WTC11 (cell line): ENCODE results near the gene KCNK18. TPM values are rescaled to one million over a fixed set of nuclear protein-coding genes. Genes with fewer than 3 reads are reported as not detected.

Experiments used
- ATAC-seq: fragments of 200-7000 bp; cut with Tn5 transposase; 2 replicates; pipeline ENCODE4 v1.10.0; 2021; ENCODE audit warnings: mild to moderate bottlenecking, moderate library complexity
- CTCF ChIA-PET: fragments of 300-600 bp; sonication (Branson Sonifier 250); formaldehyde crosslinking; loops from one replicate; lab custom pipeline; 2021; ENCODE audit warnings: antibody characterized with exemption; lab: Charles Lee
- POLR2A ChIA-PET: fragments of 350-600 bp; sonication (Branson Sonifier 250); formaldehyde crosslinking; loops from one replicate; lab custom pipeline; 2021; ENCODE audit warnings: antibody characterized with exemption; lab: Charles Lee
- DNase-seq: peaks from one replicate; pipeline ENCODE4 v3.0.0; 2021; ENCODE audit warnings: low spot score
- H3K27ac Mint-ChIP-seq: 2 replicates; pipeline ENCODE4 v1.8.0; 2021; ENCODE audit warnings: mixed read lengths
- H3K27me3 Mint-ChIP-seq: 2 replicates; pipeline ENCODE4 v1.8.0; 2021; ENCODE audit warnings: low read depth, mild to moderate bottlenecking, moderate library complexity, mixed read lengths
- H3K36me3 Mint-ChIP-seq: 2 replicates; pipeline ENCODE4 v1.8.0; 2021; ENCODE audit warnings: mixed read lengths
- H3K4me1 Mint-ChIP-seq: 2 replicates; pipeline ENCODE4 v1.8.0; 2022; ENCODE audit warnings: mixed read lengths
- H3K4me3 Mint-ChIP-seq: 2 replicates; pipeline ENCODE4 v1.8.0; 2021; ENCODE audit warnings: mild to moderate bottlenecking, moderate library complexity, mixed read lengths
- H3K9me3 Mint-ChIP-seq: 2 replicates; pipeline ENCODE4 v1.8.0; 2021; ENCODE audit warnings: mixed read lengths
- ATF1 ChIP-seq: sonication (generic); formaldehyde crosslinking; IDR thresholded peaks from 2 replicates; pipeline ENCODE4 v1.8.1; 2023; ENCODE audit warnings: mild to moderate bottlenecking, moderate library complexity, missing genetic modification reagents
- FOXK1 ChIP-seq: sonication (generic); formaldehyde crosslinking; IDR thresholded peaks from 2 replicates; pipeline ENCODE4 v1.8.0; 2022; ENCODE audit warnings: mild to moderate bottlenecking, moderate library complexity, missing genetic modification reagents
- ZBTB21 ChIP-seq: sonication (generic); formaldehyde crosslinking; IDR thresholded peaks from 2 replicates; pipeline ENCODE4 v1.8.1; 2023; ENCODE audit warnings: mild to moderate bottlenecking, missing genetic modification reagents, borderline replicate concordance
- ZNF416 ChIP-seq: fragments of 250-450 bp; sonication (Bioruptor Pico); IDR thresholded peaks from 2 replicates; pipeline ENCODE4 v1.9.0; 2021; ENCODE audit warnings: mild to moderate bottlenecking, inconsistent platforms
- total RNA-seq: library from RNA; stranded (reverse); gene quantifications from 3 replicates; pipeline ENCODE4 v1.2.3, GENCODE V29; 2021
- TF ChIP-seq, protein P1 (sequence below): sonication (generic); formaldehyde crosslinking; IDR thresholded peaks from 2 replicates; pipeline ENCODE4 v1.8.1; 2023; ENCODE audit warnings: mild to moderate bottlenecking, moderate library complexity, missing genetic modification reagents
- TF ChIP-seq, protein P2 (sequence below): fragments of 200-600 bp; IDR thresholded peaks from 2 replicates; pipeline ENCODE4 v1.8.0; 2022; ENCODE audit warnings: antibody characterized with exemption
- TF ChIP-seq, protein P3 (sequence below): sonication (generic); formaldehyde crosslinking; IDR thresholded peaks from 2 replicates; pipeline ENCODE4 v1.8.0; 2023; ENCODE audit warnings: missing genetic modification reagents
- TF ChIP-seq, protein P4 (sequence below): sonication (generic); formaldehyde crosslinking; IDR thresholded peaks from 2 replicates; pipeline ENCODE4 v1.8.0; 2022; ENCODE audit warnings: mild to moderate bottlenecking, missing genetic modification reagents
- TF ChIP-seq, protein P5 (sequence below): fragments of 250-450 bp; sonication (Bioruptor Pico); conservative IDR thresholded peaks from 2 replicates; pipeline ENCODE4 v1.9.0; 2021; ENCODE audit warnings: mild to moderate bottlenecking
- TF ChIP-seq, protein P6 (sequence below): sonication (generic); formaldehyde crosslinking; IDR thresholded peaks from 2 replicates; pipeline ENCODE4 v1.8.1; 2022; ENCODE audit warnings: low read depth, mild to moderate bottlenecking, moderate library complexity, missing genetic modification reagents, borderline replicate concordance
- TF ChIP-seq, protein P7 (sequence below): sonication (generic); formaldehyde crosslinking; IDR thresholded peaks from 2 replicates; pipeline ENCODE4 v1.8.1; 2022; ENCODE audit warnings: mild to moderate bottlenecking, missing genetic modification reagents, moderate library complexity, borderline replicate concordance
- TF ChIP-seq, protein P8 (sequence below): sonication (generic); formaldehyde crosslinking; IDR thresholded peaks from 2 replicates; pipeline ENCODE4 v1.8.1; 2022; ENCODE audit warnings: missing genetic modification reagents, borderline replicate concordance

Gene KCNK18
- total RNA-seq, 1 experiment from 2014 or later, result not detected

DNA sequence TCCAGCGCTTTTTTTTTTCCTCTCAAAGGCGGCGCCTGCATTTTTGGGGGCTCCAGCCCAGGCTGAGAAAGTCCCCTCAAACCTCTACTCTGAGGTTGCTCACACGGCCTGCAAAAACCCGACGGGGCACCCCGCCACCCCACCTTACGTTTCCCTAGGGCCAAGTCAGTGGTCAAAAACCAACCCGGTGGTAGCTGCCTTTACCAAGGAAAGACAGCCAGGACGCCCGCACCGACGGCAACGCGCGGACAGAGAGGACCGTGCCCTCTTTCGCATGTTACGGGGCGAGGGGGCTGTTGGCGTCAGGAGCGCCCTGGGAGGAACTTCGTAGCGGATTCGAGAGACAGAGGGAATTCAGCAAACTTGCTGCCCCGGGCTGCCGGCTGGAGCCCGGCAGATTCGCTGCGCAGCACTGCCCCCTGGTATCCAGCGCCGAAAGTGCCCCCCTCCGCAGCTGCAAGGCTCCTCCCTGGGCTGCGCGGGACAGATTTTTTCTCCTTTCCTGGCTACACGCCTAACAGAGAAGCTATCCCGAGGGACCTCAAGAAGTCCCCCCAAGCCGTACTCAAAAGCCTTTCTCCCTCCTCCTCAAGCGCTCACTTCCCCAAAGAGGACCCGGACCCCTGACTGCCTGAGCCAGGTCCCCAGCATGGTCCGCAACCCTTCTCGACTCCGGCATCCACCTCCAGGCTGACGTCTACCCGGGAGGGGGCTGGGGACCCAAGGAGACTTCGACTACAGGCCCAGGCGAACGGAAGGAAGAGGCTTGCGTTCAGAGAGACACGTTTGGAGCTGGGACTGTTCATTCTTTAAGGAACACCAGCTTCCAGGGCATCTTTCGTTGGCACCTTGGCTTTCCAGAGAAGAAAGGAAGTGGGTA is 31.5 kb upstream of the KCNK18 start:
- ChIA-PET POLR2A (no interaction called here), CTCF (interaction anchor here (0.9 to 5.0 kb wide), 23 partner anchors 9 to 545 kb away, joined by 3 to 72 read pairs (median 5); partner anchors contain the start of gene SHTN1)
- ATAC-seq (peak; percentile 51), DNase-seq (peak; percentile 86)
- TF ChIP-seq, protein P1, sequence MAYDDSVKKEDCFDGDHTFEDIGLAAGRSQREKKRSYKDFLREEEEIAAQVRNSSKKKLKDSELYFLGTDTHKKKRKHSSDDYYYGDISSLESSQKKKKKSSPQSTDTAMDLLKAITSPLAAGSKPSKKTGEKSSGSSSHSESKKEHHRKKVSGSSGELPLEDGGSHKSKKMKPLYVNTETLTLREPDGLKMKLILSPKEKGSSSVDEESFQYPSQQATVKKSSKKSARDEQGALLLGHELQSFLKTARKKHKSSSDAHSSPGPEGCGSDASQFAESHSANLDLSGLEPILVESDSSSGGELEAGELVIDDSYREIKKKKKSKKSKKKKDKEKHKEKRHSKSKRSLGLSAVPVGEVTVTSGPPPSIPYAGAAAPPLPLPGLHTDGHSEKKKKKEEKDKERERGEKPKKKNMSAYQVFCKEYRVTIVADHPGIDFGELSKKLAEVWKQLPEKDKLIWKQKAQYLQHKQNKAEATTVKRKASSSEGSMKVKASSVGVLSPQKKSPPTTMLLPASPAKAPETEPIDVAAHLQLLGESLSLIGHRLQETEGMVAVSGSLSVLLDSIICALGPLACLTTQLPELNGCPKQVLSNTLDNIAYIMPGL (CRISPR knock-in tag), result 0 out of 2 replicates have a peak, but pooled peaks have one; percentile 45
- no peak for TF ChIP-seq ZBTB21 (CRISPR knock-in tag)
- TF ChIP-seq, protein P2, sequence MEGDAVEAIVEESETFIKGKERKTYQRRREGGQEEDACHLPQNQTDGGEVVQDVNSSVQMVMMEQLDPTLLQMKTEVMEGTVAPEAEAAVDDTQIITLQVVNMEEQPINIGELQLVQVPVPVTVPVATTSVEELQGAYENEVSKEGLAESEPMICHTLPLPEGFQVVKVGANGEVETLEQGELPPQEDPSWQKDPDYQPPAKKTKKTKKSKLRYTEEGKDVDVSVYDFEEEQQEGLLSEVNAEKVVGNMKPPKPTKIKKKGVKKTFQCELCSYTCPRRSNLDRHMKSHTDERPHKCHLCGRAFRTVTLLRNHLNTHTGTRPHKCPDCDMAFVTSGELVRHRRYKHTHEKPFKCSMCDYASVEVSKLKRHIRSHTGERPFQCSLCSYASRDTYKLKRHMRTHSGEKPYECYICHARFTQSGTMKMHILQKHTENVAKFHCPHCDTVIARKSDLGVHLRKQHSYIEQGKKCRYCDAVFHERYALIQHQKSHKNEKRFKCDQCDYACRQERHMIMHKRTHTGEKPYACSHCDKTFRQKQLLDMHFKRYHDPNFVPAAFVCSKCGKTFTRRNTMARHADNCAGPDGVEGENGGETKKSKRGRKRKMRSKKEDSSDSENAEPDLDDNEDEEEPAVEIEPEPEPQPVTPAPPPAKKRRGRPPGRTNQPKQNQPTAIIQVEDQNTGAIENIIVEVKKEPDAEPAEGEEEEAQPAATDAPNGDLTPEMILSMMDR, result peak; percentile 57; the same call in 1 of the 2 replicates
- H3K27me3 Mint-ChIP-seq, result peaks cover 100% of the 10 kb centered on the region
- peaks cover 52% of the 10 kb centered on the region for H3K4me1 Mint-ChIP-seq
- no peak overlapping the region for H3K27ac Mint-ChIP-seq
- no peaks in the 10 kb centered on the region for H3K36me3 Mint-ChIP-seq
- no peaks in the 10 kb centered on the region for H3K9me3 Mint-ChIP-seq
- H3K4me3 Mint-ChIP-seq, result peak overlapping the region; percentile 58

DNA sequence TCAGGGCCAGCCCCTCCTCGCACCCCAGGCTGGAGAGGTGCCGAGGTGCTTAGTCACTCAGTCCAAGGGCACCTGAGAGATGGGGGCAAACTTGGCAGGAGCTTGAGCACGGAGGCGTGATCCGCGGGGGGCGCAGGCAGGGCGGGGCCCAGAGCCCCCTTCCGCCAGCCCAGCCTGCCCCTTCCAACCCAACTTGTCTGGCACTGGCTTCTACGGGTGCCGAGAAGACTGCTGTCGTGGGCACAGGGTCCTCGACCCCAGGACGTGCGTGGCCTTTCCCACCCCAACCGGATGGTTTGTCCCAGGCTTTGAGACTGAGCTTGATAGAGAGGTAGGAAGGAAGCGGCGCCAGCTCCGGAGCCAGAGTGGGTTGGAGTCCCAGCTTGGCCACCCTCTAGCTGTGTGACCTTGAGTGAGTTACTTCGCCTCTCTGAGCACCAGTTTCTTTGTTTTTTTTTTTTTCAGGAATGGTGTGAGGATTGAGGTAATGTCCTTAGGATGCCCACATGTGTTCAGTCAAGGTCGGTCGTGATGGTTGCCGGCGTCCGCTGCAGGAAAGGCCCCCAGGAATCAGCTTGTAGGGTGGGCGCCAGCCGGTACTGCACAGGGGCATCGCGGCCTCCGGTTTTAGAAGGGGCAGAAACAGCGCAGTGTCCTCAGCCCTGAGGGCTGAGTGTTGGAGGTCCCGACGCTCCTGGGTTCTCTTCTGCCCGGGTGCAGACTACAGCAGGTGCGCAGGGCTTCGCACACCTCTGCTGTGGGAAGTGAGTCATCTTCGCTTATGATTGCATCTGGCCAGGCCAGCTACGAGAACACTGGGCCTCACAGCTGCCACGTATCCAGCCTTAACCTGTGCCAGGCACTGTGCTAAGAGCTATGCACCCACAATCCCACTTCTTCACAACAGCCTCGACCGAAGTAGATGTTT is 30.6 kb upstream of the KCNK18 start:
- DNase-seq (no peak), ATAC-seq (no peak)
- TF ChIP-seq, protein P3, sequence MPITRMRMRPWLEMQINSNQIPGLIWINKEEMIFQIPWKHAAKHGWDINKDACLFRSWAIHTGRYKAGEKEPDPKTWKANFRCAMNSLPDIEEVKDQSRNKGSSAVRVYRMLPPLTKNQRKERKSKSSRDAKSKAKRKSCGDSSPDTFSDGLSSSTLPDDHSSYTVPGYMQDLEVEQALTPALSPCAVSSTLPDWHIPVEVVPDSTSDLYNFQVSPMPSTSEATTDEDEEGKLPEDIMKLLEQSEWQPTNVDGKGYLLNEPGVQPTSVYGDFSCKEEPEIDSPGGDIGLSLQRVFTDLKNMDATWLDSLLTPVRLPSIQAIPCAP (CRISPR knock-in tag), result no peak
- TF ChIP-seq, protein P2, result no peak
- TF ChIP-seq, protein P4, sequence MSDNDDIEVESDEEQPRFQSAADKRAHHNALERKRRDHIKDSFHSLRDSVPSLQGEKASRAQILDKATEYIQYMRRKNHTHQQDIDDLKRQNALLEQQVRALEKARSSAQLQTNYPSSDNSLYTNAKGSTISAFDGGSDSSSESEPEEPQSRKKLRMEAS, result no peak
- TF ChIP-seq, protein P5, sequence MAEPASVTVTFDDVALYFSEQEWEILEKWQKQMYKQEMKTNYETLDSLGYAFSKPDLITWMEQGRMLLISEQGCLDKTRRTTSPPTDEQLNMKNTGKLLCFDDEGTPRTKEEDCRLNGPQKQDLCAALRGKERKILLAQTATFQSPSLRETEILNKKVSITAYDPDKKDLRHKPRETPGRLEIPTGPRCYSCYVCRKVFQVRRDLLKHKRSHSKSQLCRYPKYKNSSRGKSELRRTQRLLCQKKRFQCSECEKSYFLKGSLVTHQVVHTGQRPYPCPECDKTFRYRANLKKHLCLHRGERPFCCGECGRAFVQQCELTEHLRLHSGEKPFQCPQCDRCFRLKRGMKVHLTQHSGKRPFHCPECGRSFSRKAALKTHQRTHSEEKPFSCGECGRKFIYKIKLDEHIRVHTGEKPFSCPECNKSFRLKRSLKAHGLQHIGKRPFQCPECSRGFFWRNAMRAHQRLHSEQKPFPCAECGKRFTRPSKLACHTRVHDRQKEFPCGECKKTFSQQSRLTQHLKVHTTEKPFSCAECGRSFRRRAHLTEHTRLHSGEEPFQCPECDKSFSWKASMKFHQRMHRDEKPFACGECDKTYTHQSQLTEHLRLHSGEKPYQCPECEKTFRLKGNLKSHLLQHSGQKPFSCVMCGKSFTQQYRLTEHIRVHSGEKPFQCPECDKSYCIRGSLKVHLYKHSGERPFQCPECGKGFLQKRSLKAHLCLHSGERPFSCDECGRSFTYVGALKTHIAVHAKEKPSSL (CRISPR knock-in tag), result no peak
- TF ChIP-seq FOXK1 (no peak), ZNF416 (CRISPR knock-in tag) (no peak), ATF1 (CRISPR knock-in tag) (no peak)
- TF ChIP-seq, protein P6, sequence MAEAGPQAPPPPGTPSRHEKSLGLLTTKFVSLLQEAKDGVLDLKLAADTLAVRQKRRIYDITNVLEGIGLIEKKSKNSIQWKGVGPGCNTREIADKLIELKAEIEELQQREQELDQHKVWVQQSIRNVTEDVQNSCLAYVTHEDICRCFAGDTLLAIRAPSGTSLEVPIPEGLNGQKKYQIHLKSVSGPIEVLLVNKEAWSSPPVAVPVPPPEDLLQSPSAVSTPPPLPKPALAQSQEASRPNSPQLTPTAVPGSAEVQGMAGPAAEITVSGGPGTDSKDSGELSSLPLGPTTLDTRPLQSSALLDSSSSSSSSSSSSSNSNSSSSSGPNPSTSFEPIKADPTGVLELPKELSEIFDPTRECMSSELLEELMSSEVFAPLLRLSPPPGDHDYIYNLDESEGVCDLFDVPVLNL (CRISPR knock-in tag), result no peak
- TF ChIP-seq, protein P7, sequence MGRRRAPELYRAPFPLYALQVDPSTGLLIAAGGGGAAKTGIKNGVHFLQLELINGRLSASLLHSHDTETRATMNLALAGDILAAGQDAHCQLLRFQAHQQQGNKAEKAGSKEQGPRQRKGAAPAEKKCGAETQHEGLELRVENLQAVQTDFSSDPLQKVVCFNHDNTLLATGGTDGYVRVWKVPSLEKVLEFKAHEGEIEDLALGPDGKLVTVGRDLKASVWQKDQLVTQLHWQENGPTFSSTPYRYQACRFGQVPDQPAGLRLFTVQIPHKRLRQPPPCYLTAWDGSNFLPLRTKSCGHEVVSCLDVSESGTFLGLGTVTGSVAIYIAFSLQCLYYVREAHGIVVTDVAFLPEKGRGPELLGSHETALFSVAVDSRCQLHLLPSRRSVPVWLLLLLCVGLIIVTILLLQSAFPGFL, result no peak
- TF ChIP-seq, protein P8, sequence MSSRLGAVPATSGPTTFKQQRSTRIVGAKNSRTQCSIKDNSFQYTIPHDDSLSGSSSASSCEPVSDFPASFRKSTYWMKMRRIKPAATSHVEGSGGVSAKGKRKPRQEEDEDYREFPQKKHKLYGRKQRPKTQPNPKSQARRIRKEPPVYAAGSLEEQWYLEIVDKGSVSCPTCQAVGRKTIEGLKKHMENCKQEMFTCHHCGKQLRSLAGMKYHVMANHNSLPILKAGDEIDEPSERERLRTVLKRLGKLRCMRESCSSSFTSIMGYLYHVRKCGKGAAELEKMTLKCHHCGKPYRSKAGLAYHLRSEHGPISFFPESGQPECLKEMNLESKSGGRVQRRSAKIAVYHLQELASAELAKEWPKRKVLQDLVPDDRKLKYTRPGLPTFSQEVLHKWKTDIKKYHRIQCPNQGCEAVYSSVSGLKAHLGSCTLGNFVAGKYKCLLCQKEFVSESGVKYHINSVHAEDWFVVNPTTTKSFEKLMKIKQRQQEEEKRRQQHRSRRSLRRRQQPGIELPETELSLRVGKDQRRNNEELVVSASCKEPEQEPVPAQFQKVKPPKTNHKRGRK (CRISPR knock-in tag), result no peak

More for the DNA sequence above, 30.6 kb upstream of the KCNK18 start:
- H3K9me3 Mint-ChIP-seq, result no peaks in the 10 kb centered on the region
- peak overlapping the region; percentile 68 for H3K4me3 Mint-ChIP-seq
- no peak overlapping the region for H3K27ac Mint-ChIP-seq
- ChIA-PET POLR2A (interaction anchor here (1.2 to 1.4 kb wide), 2 partner anchors 27 to 33 kb away, joined by 3 to 4 read pairs; no protein-coding TSS in a partner anchor), CTCF (interaction anchor here (0.9 to 5.0 kb wide), 33 partner anchors 8 to 539 kb away, joined by 3 to 72 read pairs (median 6); partner anchors contain the start of genes ENO4 and SHTN1)
- H3K36me3 Mint-ChIP-seq, result no peaks in the 10 kb centered on the region
- H3K27me3 Mint-ChIP-seq, result peaks cover 100% of the 10 kb centered on the region
- H3K4me1 Mint-ChIP-seq, result peaks cover 43% of the 10 kb centered on the region
